GM12891 (cell line): ENCODE data around the gene KCNQ5.

ENCODE experiments used
- DNase-seq: peaks from one replicate; pipeline ENCODE4 v3.0.0; 2011; ENCODE audit warnings: low spot score; ENCODE audit not compliant: insufficient read length
- FAIRE-seq: peaks from 2 replicates; lab custom pipeline; 2011; peaks lifted over from hg19 to GRCh38; lab: Jason Lieb, UNC
- PAX5 ChIP-seq: IDR thresholded peaks from 2 replicates; pipeline ENCODE4 v1.6.1; 2011; ENCODE audit warnings: low read length, moderate library complexity, mild to moderate bottlenecking; ENCODE audit not compliant: insufficient read depth, severe bottlenecking
- POLR2A ChIP-seq: IDR thresholded peaks from 2 replicates; pipeline ENCODE4 v1.6.1; 2011; ENCODE audit warnings: low read depth, low read length, control low read depth
- POLR2AphosphoS5 ChIP-seq: IDR thresholded peaks from 2 replicates; pipeline ENCODE4 v1.6.1; 2011; ENCODE audit warnings: low read depth, low read length, control low read depth
- POU2F2 ChIP-seq: IDR thresholded peaks from 2 replicates; pipeline ENCODE4 v1.6.1; 2011; ENCODE audit warnings: low read depth, mild to moderate bottlenecking, control low read depth, low read length, moderate library complexity
- SPI1 ChIP-seq: IDR thresholded peaks from 2 replicates; pipeline ENCODE4 v1.6.1; 2011; ENCODE audit warnings: low read depth, low read length, control low read depth
- TAF1 ChIP-seq: IDR thresholded peaks from 2 replicates; pipeline ENCODE4 v1.6.1; 2011; ENCODE audit warnings: low read depth, low read length, control low read depth

KCNQ5 gene

DNA sequence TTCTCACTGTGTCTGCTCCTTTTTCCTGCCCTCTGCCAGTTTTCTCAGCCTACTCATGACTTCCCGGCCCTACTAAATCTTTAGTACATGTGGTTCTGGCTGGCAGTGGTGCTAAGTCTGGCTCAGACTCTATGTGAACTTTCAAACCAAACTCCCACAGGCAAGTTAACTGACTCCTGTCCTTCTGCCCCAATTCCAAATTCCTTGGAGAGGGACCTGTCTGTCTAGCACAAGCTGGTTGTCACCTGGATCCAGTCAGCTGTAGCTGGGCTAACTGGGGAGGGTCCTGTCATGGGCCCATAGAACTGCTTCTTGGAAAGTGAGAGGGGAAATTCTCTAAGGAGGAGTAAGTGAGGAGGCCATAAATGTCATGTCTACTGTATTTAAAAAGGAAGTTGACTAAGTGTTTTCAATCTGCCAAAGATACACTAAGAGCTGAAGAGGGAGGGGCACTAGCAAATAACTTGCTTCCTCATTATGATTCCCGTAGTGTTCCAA is 240.1 kb downstream of the KCNQ5 start:
- FAIRE-seq (no peak), DNase-seq (no peak)
- TF ChIP-seq PAX5 (no peak), SPI1 (no peak), POU2F2 (no peak), POLR2AphosphoS5 (no peak), TAF1 (no peak), POLR2A (no peak)

- FAIRE-seq, result no peak
Measured at GRCh38 chr6:72863131-72863530, 241.3 kb downstream of the KCNQ5 start.

GRCh38 chr6:72864236-72864635 is 242.4 kb downstream of the KCNQ5 start:
- no peak for FAIRE-seq

More at GRCh38 chr6:72863131-72863530, 241.3 kb downstream of the KCNQ5 start:
- DNase-seq, result no peak
- TF ChIP-seq POLR2A (no peak), SPI1 (no peak), PAX5 (no peak), POU2F2 (no peak), POLR2AphosphoS5 (no peak)

GRCh38 chr6:72864799-72865198 is 242.9 kb downstream of the KCNQ5 start:
- DNase-seq, result no peak
- no peak for FAIRE-seq
- TF ChIP-seq POLR2A, result no peak
- no peak for TF ChIP-seq SPI1
- no peak for TF ChIP-seq POLR2AphosphoS5
- TF ChIP-seq TAF1, result no peak
- no peak for TF ChIP-seq PAX5
- no peak for TF ChIP-seq POU2F2

More at GRCh38 chr6:72864236-72864635, 242.4 kb downstream of the KCNQ5 start:
- no peak for DNase-seq
- TF ChIP-seq POLR2AphosphoS5, result no peak
- TF ChIP-seq POLR2A, result no peak
- no peak for TF ChIP-seq TAF1
- TF ChIP-seq POU2F2, result no peak
- no peak for TF ChIP-seq PAX5
- TF ChIP-seq SPI1, result no peak

DNA sequence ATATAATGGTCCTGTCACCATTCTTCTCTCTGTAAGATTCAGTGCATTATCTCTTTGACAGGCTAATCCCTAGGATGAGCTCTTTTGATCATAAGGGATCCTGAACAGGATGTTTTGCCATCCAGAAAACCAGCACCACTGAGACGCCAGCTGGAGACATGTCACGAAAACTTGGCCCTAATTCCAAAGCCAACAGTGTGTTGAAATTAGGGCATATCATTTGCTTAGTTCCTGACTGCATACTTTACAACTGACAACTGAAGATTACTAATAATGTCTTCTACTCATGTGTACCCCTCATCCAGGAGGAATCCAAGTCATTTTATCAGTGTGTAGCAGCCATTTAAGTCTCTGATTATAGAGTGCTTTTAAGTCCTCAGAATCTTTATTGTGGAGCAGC is 243.6 kb downstream of the KCNQ5 start:
- DNase-seq (no peak), FAIRE-seq (peak; percentile 5)
- TF ChIP-seq POU2F2 (no peak), POLR2AphosphoS5 (no peak), POLR2A (no peak), SPI1 (no peak), PAX5 (no peak), TAF1 (no peak)

- no peak for FAIRE-seq
- no peak for DNase-seq
- TF ChIP-seq POLR2A (no peak), POU2F2 (no peak), SPI1 (no peak), TAF1 (no peak), PAX5 (no peak)
Measured at GRCh38 chr6:72869621-72870020, 247.8 kb downstream of the KCNQ5 start.

DNA sequence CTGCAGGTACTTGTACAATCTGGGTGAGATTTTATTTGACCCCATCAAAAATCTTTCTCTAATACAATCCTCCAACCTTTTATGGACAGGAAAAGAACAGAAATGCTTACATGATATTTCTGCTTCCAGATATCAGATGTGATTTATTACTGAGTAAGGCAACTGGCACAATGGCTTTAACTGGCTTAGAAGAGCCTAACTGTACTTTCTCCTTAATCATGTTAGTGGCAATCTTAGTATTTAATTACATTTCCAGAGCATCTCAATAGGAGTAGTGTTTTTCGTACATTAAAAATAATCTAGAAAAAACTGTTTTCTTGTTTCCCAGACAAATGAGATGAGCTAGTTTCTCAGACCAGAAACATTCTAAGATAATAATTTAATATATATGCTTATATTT is 251.6 kb downstream of the KCNQ5 start:
- DNase-seq (no peak), FAIRE-seq (no peak)
- TF ChIP-seq POLR2A (no peak), SPI1 (no peak)

- DNase-seq, result no peak
- no peak for FAIRE-seq
- TF ChIP-seq SPI1, result no peak
- TF ChIP-seq POLR2AphosphoS5, result no peak
- no peak for TF ChIP-seq POU2F2
- TF ChIP-seq PAX5, result no peak
- no peak for TF ChIP-seq TAF1
- TF ChIP-seq POLR2A, result no peak
Measured at GRCh38 chr6:72876256-72876655, 254.4 kb downstream of the KCNQ5 start.

DNA sequence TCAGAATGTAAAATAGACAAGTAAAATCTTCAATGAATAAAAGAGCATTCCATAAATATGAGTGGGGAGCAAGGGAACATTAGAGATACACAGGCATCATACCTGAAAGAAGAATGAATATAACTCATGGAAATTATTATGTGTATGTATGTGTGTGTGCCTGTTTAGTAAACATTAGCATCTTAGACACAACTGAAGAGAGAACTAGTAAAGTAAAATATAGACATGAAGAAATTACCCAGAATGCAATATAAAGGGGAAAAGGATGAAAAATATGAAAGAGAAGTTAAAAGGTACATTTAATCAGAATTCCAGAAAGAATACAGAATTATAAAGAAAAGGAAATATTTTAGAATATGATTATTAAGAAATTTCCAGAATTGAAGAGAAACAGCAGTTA is 264.3 kb downstream of the KCNQ5 start:
- FAIRE-seq, result no peak
- no peak for DNase-seq
- TF ChIP-seq PAX5 (no peak), TAF1 (no peak), SPI1 (no peak), POLR2AphosphoS5 (no peak), POLR2A (no peak), POU2F2 (no peak)

DNA sequence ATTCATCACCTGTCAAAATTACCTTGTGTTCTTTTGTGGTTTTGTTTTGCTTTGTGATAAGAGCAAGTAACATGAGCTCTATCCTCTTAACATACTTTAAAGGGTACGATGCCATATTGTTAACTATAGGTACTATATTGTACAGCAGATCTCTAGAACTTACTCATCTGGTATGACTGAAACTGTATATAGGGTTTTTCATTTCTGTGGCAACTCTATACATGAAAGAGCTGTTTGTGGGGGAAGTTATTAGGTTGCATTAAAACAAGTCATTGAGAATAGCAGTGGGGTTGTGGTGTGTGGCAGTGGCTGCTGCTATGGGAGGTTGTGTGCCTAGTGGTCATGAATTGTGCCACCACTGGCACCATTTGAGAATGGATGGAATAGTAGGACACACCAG is 268.4 kb downstream of the KCNQ5 start:
- DNase-seq (no peak), FAIRE-seq (peak; percentile 63)
- TF ChIP-seq POU2F2 (no peak), POLR2AphosphoS5 (no peak), SPI1 (no peak), TAF1 (no peak), POLR2A (no peak), PAX5 (no peak)
